Hematopoietic multipotent progenitor cell treated with erythropoietin and hydrocortisone succinate and interleukin-3 and kit ligand, for 15 days (in vitro differentiated cells): ENCODE data around the gene UBE2Q2.
A peak's percentile ranks its signal among the peaks of the same experiment; 100 is the strongest.
"Not testable (repeated sequence)": the region's sequence is repeated elsewhere in the genome, so short reads cannot be mapped to it uniquely, and the experiment has no call there.

Experiments used
- DNase-seq: peaks from one replicate; pipeline ENCODE4 v3.0.0-alpha.2; 2015; ENCODE audit warnings: low spot score

The UBE2Q2 gene

DNA sequence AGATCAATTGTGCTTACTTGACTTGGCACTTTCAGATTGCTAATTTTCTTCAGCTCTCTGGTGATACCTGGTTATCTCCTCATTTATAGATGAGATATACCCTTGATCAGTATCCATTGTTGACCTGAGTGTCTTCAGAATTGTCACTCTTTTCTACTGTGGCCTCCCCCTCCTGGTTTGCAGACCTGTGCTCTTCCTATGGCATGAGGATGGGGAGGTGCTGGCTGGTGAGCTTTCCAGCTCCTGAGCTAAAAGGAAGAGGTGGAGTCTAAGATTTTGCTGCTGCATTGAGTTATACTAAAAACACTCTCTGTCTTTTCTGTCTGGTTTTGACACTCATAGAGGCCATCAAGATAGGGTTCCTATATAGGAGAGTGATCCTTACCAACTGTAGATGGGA is 23.7 kb downstream of the UBE2Q2 start:
- no peak for DNase-seq

DNA sequence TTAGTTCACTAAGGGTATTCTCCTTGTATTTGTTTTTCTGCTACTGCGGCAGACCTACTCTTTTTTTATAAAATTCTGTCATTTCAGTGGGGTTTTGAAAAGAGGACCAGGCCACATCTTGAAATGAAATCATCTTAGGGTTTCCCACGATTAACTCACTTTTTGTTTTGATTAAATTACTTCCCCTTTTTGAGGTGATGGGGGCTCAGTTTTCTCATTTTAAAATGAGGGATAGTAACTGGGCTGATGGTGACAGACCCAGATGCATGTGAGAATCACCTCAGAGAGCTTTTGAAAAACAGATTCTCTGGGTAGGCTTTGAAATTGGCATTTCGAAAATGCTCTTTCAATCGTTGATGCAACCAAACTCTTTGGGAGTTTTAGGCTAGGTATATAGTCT is 24.2 kb downstream of the UBE2Q2 start:
- no peak for DNase-seq

DNA sequence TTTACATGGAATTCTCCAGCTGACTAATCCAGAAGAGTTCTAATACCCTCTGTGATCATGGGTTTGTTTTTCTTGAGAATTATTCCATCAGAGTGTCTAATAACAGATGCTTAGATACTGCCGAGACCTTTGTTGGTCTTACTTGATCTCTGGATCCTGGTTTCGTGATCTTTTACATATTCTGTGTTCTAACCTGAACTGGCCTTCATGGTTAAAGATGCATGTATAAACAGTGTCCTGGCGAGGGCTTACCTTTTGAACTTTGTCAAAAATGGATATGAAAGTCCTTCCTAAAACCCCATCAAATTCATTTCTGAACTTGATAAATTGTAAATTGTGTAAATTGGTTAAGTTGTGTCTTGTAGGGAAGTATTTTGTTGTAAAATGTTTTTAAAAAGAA is 24.8 kb downstream of the UBE2Q2 start:
- no peak for DNase-seq

DNA sequence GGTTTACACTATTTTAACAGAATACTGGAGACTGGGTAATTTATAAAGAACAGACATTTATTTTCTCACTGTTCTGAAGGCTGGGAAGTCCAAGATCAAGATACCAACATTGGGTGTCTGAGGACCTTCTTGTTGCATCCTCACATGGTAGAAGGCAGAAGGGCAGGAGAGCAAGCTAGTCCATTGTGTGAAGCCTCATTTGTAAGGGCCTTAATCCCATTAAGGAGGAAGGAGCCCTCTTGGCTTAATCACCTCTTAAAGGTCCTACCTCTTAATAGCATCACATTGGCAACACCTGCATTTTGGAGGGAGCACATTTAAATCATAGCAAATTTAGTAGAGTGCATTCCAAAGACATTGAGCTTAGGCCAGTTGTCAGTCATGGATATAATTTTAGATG is 26.2 kb downstream of the UBE2Q2 start:
- no peak for DNase-seq

DNA sequence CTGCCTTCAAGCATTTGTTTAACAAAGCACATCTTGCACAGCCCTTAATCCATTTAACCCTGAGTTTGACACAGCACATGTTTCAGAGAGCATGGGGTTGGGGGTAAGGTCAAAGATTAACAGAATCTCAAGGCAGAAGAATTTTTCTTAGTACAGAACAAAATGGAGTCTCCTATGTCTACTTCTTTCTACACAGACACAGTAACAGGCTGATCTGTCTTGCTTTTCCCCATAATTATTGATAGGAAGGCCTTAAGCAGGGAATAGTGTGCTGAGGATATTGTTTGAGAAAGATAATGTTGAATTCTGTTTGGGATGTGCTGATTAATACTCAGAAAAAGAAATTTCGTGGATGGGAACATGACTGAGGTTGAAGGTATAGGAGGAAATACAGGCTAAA is 28.3 kb downstream of the UBE2Q2 start:
- not testable (repeated sequence) for DNase-seq

DNA sequence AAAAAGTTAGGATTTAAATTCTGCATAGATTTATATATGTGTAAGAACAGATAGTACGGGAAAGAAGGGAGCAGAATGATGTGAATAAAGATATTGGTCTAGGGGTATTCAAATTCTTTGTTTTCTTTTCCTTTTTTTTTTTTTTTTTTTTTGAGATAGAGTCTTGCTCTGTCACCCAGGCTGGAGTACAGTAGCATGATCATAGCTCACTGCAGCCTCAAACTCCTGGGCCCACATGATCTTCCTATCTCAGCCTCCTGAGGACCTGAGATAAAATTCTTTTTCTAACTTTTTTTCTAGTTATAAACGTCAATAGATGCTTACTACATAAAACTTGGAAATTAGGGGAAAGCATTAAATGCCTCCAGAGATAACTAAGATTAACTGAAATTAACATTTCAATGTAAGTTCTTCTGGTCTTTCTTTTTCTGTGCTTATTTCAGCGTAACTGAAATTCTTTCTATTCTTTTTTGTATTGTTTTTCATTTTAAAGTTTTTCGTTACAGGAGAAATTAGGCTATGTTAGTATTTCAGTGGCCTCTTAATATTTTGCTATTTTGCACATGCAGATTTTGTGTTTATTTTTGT is 29.2 kb downstream of the UBE2Q2 start:
- DNase-seq, result peak; percentile 38

DNA sequence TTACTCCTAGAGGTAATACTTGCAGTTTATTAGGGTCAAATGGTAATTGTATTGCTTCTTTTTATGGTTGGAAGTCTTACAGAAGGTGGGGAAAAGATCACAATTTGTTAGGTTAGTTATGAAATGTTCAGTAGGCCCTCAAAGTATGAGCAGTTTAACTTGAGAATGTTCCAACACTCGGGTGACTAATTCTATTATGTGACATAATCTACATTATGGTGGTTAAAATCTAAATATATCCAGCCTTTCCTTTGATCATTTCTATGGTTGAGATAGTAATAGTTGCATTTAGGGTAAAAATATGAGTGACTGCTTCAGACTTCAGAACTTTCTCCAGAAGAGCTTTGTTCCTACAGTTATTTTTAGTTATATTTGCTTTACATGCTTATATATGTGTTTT is 40.8 kb downstream of the UBE2Q2 start:
- DNase-seq, result no peak

DNA sequence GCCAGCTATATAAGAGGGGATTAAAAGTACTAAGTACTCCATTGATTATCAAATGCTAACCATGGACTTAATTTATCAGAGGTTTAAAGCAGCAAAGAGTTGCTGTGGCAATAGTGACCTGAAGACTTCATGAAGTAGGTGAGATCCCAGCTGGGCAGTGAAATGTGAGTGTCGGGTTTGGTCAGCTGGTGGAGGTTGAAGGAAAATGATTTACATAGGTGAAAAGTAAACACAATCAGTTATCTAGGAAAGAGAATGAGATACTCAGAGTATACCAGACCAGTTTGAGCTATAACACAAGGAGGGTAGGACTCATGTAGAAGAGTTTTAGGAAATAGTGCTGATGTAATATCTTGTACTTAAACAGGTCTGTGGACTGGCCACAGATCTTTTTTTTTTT is 43.9 kb downstream of the UBE2Q2 start:
- no peak for DNase-seq

DNA sequence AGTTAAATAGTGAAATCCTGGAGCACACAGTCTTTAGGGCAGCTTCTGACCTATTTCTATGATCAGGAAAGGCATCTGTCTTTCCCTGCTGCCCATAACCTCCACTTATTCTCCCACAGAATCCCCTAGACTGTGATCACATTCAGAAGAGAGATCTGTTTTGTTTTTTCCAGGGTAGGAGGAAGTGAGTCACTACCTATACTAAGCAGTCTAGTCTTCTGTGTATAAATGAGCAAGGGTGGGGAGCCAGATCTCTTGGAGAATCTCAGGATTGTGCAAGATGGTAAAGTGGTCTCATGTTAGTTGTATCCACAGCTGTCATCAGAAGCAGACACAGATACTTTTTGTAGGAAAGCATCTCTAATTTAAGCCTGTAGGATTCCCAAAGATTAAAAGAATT is 48.6 kb downstream of the UBE2Q2 start:
- no peak for DNase-seq

DNA sequence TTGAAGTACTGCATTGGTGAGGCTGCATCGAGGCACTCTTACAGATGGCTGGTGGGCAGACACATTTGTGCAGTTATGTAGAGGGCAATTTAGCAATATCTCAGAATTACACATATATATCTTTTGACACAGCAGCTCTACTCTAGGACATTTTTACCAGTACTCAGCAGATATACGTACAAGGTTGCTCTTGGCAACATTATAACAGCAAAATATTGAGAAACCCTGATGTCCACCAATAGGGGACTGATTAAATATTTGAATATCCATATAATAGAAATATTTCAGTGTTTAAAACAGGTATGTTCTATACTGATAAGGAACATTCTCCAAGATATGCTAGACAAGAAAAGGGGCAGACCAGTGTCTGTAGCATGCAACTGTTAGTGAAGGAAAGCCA is 52.5 kb downstream of the UBE2Q2 start:
- DNase-seq, result no peak

DNA sequence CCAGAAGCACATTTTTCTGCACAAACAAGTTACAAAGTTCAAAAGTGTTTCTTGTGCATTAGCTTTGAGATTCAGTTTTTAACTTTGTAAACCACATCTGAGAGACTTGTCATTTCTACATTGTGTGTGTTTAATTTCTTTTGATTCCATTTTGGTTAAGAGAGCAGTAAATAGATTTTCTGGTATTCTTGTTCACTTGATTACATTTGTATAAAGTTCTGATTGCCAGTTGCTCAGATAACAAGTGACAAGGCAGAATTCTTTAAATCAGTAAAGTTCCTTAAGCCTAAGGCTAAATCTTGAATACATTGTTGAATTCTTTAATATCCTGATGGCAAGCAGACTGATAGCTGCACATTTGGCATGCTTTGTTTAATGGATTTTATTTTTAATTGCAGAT is 57.3 kb downstream of the UBE2Q2 start:
- no peak for DNase-seq

DNA sequence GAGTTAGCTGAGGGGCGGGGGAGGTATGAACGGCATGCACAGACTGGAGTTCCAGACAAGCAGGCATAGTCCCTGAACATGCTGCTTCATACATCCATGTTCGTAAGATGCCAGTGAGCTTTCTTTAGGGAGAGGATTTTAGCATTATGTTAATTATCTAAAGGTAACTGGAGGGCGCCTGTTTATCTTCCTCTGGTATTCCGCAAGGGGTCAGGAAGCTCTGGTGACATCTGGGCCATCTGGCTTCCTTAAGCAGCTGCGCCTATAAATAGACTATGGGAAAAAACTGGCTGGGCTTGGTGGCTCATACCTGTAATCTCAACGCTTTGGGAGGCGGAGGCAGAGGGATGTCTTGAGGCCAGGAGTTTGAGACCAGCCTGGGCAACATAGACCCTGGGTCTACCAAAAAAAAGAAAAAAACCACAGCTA is 58.9 kb downstream of the UBE2Q2 start:
- no peak for DNase-seq

DNA sequence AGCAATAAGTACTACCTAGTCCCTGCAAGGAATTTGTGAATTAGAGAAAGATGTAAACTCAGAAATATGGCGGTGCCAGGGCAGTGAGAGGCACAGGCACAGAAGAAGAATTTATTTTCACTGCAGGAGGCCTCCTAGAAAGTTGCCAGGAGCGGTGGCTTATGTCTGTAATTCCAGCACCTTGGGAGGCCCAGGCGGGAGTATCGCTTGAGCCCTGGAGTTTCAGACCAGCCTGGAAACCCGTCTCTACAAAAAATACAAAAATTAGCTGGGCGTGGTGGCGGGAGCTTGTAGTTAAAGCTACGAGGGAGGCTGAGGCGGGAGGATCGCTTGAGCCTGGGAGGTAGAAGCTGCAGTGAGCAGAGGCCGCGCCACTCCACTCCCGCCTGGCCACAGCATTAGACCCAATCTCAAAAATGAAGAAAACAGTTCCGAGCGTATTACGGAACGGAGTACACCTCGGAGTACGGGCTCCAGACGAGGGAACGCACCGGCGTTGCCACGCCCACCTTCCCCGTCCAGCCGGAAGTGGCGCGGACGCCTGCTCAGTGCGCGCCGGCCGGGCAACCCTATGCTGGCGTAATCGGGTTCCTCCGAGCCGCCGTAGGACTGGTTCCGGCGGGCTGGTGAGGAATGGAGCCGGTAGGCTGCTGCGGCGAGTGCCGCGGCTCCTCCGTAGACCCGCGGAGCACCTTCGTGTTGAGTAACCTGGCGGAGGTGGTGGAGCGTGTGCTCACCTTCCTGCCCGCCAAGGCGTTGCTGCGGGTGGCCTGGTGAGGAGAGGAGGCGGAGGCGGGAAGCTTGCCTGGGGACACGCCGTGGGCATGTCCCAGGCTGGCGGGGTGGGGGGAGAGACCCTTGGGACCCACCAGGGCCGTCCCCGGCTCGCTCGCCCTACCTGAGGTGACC is 60.3 kb downstream of the UBE2Q2 start, which contains the start of gene FBXO22:
FBXO22 (plus strand) TSS at position 548 of the 909 bp plus-strand sequence; CDS start at position 634, 86 bp downstream.
- peak; percentile 88 for DNase-seq

DNA sequence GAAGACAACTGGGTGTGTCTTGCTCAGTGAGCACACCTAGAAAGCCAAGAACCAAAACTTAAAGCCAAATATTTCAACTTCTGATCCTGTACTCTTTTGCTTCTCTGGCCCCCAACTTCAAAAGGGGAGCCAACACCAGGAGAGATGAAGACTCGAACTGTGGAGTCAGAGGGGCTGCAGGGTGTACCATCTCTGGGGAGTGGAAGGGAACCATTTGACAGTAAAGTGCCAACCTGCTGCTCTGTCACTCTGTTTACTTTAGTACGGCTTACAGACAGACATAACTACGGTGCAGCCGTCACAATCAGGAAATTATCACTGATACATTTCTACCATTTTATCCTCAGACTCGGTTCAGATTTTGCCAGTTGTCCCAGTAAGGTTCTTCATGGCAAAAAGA is 62.0 kb downstream of the UBE2Q2 start:
- no peak for DNase-seq

DNA sequence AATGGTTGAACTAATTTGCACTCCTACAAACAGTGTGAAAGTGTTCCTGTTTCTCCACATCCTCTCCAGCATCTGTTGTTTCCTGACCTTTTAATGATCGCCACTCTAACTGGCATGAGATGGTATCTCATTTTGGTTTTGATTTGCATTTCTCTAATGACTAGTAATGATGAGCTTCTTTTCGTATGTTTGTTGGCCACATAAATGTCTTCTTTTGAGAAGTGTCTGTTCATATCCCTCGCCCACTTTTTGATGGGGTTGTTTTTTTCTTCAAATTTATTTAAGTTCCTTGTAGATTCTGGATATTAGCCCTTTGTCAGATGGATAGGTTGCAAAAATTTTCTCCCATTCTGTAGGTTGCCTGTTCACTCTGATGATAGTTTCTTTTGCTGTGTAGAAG is 67.1 kb downstream of the UBE2Q2 start:
- DNase-seq, result not testable (repeated sequence)

DNA sequence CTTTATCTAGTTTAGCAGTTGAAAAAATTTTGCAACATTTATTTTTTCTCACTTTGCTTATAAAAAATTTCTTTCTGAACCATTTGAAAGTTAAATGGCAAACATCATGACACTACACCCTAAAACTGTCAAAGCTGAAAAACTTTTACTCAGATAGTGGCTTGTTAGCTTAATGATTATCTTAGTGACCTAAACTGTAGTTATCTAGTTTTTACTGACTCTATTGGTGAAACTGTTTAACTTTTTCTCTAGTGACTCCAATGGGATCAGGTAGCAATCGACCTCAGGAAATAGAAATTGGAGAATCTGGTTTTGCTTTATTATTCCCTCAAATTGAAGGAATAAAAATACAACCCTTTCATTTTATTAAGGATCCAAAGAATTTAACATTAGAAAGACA is 73.7 kb downstream of the UBE2Q2 start:
- no peak for DNase-seq

DNA sequence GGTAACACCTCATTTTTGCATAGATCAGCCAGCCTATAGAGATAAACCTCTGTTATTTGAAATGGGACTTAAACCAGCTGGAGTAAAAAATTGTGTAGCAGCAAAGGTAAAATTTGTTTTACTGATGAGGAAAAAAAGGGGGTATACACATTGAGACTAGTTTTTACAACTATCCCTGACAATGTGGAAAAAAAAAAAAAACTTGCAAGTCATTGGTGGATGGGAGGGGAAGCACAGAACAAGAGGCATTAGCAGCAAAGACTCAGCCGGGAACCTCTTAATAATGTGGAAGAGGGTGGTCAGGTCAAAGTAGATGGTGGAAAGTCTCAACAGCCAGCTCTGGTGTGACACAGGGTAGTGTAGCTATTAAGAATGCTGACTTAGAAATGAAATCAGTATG is 74.9 kb downstream of the UBE2Q2 start:
- no peak for DNase-seq

DNA sequence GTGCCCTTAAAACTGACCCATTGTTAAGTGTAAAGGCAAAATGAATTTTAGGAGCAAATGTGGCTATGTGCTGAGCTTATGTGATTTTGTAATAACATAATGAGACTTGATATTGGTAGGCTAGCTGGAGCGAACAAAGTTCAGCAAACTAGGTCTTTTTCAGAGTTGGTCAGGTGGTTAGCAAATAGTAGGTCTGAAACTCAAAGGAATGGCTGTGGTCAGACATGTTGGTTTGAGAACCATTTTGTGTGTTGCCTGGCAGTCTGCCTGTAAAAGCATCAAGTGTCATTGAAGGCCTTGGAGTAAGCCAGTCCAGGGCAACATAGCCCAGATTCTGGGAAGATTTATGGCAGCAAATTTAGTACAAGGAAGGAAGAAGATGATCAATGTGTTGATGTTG is 76.8 kb downstream of the UBE2Q2 start:
- DNase-seq, result no peak

DNA sequence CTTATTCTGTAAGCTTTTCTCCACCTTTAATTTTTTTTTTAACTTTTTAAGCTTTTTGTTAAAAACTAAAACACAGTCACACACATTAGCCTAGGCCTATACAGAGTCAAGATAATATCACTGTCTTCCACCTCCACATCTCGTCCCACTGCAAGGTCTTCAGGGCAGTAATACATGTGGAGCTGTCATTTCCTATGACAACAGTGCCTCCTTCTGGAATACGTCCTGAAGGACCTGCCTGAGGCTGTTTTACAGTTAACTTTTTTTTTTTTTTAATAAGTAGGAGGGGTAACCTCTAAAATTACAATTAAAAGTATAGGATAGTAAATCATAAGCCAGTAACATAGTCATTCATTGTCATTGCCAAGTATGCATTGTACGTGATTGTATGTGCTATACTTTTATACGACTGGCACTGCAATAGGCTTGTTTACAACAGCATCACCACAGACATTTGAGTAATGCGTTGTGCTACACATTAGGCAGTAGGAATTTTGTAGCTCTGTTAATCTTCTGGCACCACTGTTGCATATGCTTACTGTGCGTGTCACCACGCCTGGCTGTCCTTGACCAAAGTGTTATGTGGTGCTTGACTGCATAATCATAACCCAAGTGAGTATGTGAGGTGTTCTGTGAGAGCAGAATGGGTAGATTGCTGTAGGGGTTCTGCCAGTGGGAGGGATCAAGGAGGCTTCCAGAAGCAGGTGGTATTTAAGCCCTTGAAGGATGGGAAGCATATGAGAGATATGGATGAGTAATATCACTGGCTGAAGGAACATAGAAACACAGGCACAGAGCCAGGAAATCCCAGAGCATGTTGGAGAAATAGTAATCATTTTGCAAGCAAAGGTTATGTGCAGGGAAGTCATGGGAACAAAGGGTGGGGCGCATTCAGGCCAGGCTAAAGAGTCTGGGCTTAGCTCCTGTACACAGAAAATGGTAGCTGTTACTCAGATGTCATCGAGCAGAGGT is 78.8 kb downstream of the UBE2Q2 start:
- peak; percentile 67 for DNase-seq

DNA sequence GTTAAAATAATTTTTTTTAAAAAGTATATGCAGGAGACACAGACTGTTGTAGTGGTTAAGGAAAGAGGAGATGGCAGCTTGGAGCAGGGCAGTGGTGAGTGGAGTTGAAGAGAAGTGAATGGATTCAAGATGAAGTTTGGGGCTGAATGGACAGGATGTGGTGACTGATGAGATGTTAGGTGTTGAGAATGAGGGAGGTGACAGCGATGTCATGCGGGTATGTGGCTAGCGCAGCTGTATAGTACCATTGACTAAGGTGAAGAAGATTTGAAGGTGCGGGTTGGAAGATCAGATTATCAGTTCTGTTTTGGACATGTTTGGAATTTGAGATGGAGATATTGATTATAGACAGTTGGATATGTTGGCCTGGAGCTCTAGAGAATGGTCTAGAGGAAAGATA is 80.5 kb downstream of the UBE2Q2 start:
- no peak for DNase-seq

DNA sequence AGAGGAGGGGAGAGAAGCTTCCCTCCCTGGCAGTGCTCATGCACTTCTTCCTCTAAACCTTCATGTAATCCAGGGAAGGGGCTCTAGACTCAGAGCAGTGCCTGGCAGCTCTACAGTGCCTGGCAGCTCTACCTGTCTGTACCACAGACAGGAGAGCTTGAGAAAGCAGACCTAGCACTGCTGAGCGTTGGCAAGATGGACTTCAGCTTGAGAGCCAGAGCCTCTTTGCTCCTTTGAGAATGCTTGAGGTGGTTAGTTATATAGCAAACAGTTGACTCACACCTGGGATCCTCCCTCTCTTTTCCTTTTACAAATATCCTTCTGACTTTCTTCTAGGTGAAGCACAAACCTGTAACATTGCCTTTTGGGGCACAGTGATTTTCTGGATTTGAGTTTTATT is 81.3 kb downstream of the UBE2Q2 start:
- no peak for DNase-seq

DNA sequence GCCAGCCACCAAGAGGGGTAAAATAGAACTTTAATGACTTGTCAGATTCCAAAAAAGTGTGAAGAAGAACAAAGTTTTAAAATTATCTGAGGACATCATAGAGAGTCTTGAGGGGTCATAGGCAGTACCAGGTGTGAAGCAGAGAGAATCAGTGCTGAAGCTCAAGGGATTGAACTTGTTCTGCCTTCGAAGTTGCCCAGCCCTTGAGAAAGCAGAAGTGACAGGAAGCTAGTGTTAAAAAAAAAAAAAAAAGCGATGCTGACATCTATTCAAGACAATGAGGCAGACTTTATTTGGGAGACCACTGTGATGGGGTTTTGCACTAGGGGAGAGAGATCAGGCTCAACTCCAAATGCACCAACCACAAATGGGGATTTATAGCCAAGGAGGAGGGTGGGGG is 82.2 kb downstream of the UBE2Q2 start:
- DNase-seq, result no peak
